ENCODE measurements around the gene SMAD6. TPM values are rescaled to one million over a fixed set of nuclear protein-coding genes. Genes with fewer than 3 reads are reported as not detected.
"Not testable (repeated sequence)": the region's sequence is repeated elsewhere in the genome, so short reads cannot be mapped to it uniquely, and the experiment has no call there.

Gene SMAD6
- total RNA-seq, 3 donors from 2014 or later: 0.05 to 0.25 (median 0.08) TPM

GRCh38 chr15:66684136-66684681 is 17.8 kb upstream of the SMAD6 start:
- DNase-seq (no peak), ATAC-seq (no peak)
- Mint-ChIP-seq H3K9me3 (no peaks in the 10 kb centered on the region), H3K4me1 (ENCODE audit: low read depth) (no peaks in the 10 kb centered on the region), H3K36me3 (ENCODE audit: insufficient read depth) (no peaks in the 10 kb centered on the region), H3K4me3 (no peak overlapping the region), H3K27me3 (ENCODE audit: low read depth) (no peaks in the 10 kb centered on the region)

- no peaks in the 10 kb centered on the region for H3K4me1 Mint-ChIP-seq (ENCODE audit: low read depth)
Observed at GRCh38 chr15:66685638-66686150, 16.3 kb upstream of the SMAD6 start.

GRCh38 chr15:66690912-66691311 is 11.1 kb upstream of the SMAD6 start:
- not testable (repeated sequence) for H3K27me3 Mint-ChIP-seq (ENCODE audit: low read depth); H3K4me3 Mint-ChIP-seq; ATAC-seq; H3K9me3 Mint-ChIP-seq; DNase-seq; H3K36me3 Mint-ChIP-seq (ENCODE audit: insufficient read depth)
- peaks cover 12% of the 10 kb centered on the region for H3K4me1 Mint-ChIP-seq (ENCODE audit: low read depth)

More at GRCh38 chr15:66685638-66686150, 16.3 kb upstream of the SMAD6 start:
- Mint-ChIP-seq H3K36me3 (ENCODE audit: insufficient read depth) (no peaks in the 10 kb centered on the region), H3K27me3 (ENCODE audit: low read depth) (no peaks in the 10 kb centered on the region), H3K4me3 (no peak overlapping the region), H3K9me3 (no peaks in the 10 kb centered on the region)
- DNase-seq (no peak), ATAC-seq (no peak)

- Mint-ChIP-seq H3K4me3 (no peak overlapping the region), H3K4me1 (ENCODE audit: low read depth) (peaks cover 12% of the 10 kb centered on the region), H3K9me3 (no peaks in the 10 kb centered on the region), H3K27me3 (ENCODE audit: low read depth) (no peaks in the 10 kb centered on the region), H3K36me3 (ENCODE audit: insufficient read depth) (no peaks in the 10 kb centered on the region)
- no peak for DNase-seq
- no peak for ATAC-seq
Observed at GRCh38 chr15:66691727-66692126, 10.3 kb upstream of the SMAD6 start.

GRCh38 chr15:66692391-66692790 is 9.6 kb upstream of the SMAD6 start:
- Mint-ChIP-seq H3K9me3 (no peaks in the 10 kb centered on the region), H3K36me3 (ENCODE audit: insufficient read depth) (no peaks in the 10 kb centered on the region), H3K4me3 (no peak overlapping the region), H3K27me3 (ENCODE audit: low read depth) (no peaks in the 10 kb centered on the region), H3K4me1 (ENCODE audit: low read depth) (peaks cover 12% of the 10 kb centered on the region)
- ATAC-seq (no peak), DNase-seq (no peak)

GRCh38 chr15:66692808-66693596 is 9.0 kb upstream of the SMAD6 start:
- H3K4me1 Mint-ChIP-seq (ENCODE audit: low read depth): peaks cover 12% of the 10 kb centered on the region
- DNase-seq (no peak), ATAC-seq (peak; percentile 83 to 84)
- no peak overlapping the region for H3K4me3 Mint-ChIP-seq
- no peaks in the 10 kb centered on the region for H3K27me3 Mint-ChIP-seq (ENCODE audit: low read depth)
- no peaks in the 10 kb centered on the region for H3K36me3 Mint-ChIP-seq (ENCODE audit: insufficient read depth)
- no peaks in the 10 kb centered on the region for H3K9me3 Mint-ChIP-seq

GRCh38 chr15:66696770-66697169 is 5.3 kb upstream of the SMAD6 start:
- H3K4me1 Mint-ChIP-seq (ENCODE audit: low read depth): peaks cover 19% of the 10 kb centered on the region
- DNase-seq (no peak), ATAC-seq (no peak)
- no peaks in the 10 kb centered on the region for H3K27me3 Mint-ChIP-seq (ENCODE audit: low read depth)
- H3K36me3 Mint-ChIP-seq (ENCODE audit: insufficient read depth): no peaks in the 10 kb centered on the region
- H3K9me3 Mint-ChIP-seq: no peaks in the 10 kb centered on the region
- H3K4me3 Mint-ChIP-seq: no peak overlapping the region

GRCh38 chr15:66698318-66698961 is 3.6 kb upstream of the SMAD6 start:
- H3K36me3 Mint-ChIP-seq (ENCODE audit: insufficient read depth): no peaks in the 10 kb centered on the region
- DNase-seq: no peak
- H3K27me3 Mint-ChIP-seq (ENCODE audit: low read depth): peaks cover 6% of the 10 kb centered on the region
- ATAC-seq: no peak
- H3K4me3 Mint-ChIP-seq: no peak overlapping the region
- no peaks in the 10 kb centered on the region for H3K9me3 Mint-ChIP-seq
- H3K4me1 Mint-ChIP-seq (ENCODE audit: low read depth): peaks cover 16% of the 10 kb centered on the region

GRCh38 chr15:66698971-66699370 is 3.1 kb upstream of the SMAD6 start:
- DNase-seq (no peak), ATAC-seq (no peak)
- Mint-ChIP-seq H3K4me1 (ENCODE audit: low read depth) (peaks cover 16% of the 10 kb centered on the region), H3K36me3 (ENCODE audit: insufficient read depth) (no peaks in the 10 kb centered on the region), H3K9me3 (no peaks in the 10 kb centered on the region), H3K4me3 (no peak overlapping the region), H3K27me3 (ENCODE audit: low read depth) (peaks cover 6% of the 10 kb centered on the region)

GRCh38 chr15:66700412-66700801 is 1.6 kb upstream of the SMAD6 start:
- DNase-seq (no peak), ATAC-seq (no peak)
- Mint-ChIP-seq H3K36me3 (ENCODE audit: insufficient read depth) (no peaks in the 10 kb centered on the region), H3K27me3 (ENCODE audit: low read depth) (peaks cover 17% of the 10 kb centered on the region), H3K4me1 (ENCODE audit: low read depth) (peaks cover 14% of the 10 kb centered on the region), H3K9me3 (no peaks in the 10 kb centered on the region), H3K4me3 (peak overlapping the region; percentile 80)

- ATAC-seq (peak; percentile 84), DNase-seq (peak; percentile 77)
- Mint-ChIP-seq H3K4me3 (peak overlapping the region; percentile 80), H3K9me3 (no peaks in the 10 kb centered on the region), H3K27me3 (ENCODE audit: low read depth) (peaks cover 22% of the 10 kb centered on the region), H3K4me1 (ENCODE audit: low read depth) (peaks cover 14% of the 10 kb centered on the region), H3K36me3 (ENCODE audit: insufficient read depth) (no peaks in the 10 kb centered on the region)
Observed at GRCh38 chr15:66700802-66701421, 1.1 kb upstream of the SMAD6 start.

GRCh38 chr15:66701422-66702034 is 508 bp upstream of the SMAD6 start:
- H3K4me3 Mint-ChIP-seq: peak overlapping the region; percentile 80
- peaks cover 23% of the 10 kb centered on the region for H3K27me3 Mint-ChIP-seq (ENCODE audit: low read depth)
- peaks cover 14% of the 10 kb centered on the region for H3K4me1 Mint-ChIP-seq (ENCODE audit: low read depth)
- H3K36me3 Mint-ChIP-seq (ENCODE audit: insufficient read depth): no peaks in the 10 kb centered on the region
- ATAC-seq (peak; percentile 48 to 51), DNase-seq (no peak)
- H3K9me3 Mint-ChIP-seq: no peaks in the 10 kb centered on the region

GRCh38 chr15:66702787-66703539 is 927 bp downstream of the SMAD6 start:
- DNase-seq: no peak
- Mint-ChIP-seq H3K9me3 (no peaks in the 10 kb centered on the region), H3K4me1 (ENCODE audit: low read depth) (peaks cover 14% of the 10 kb centered on the region), H3K4me3 (peak overlapping the region; percentile 80), H3K36me3 (ENCODE audit: insufficient read depth) (no peaks in the 10 kb centered on the region), H3K27me3 (ENCODE audit: low read depth) (peaks cover 23% of the 10 kb centered on the region)
- ATAC-seq: no peak

Measured in activated T-cell treated with anti-CD3 and anti-CD28 coated beads, Interleukin-2, amount 50 U/mL, for 4 hours (primary cell).